GM12873 (cell line): ENCODE results near the gene APOE.

Source experiments
- CTCF ChIP-seq: IDR thresholded peaks from 2 replicates; pipeline ENCODE4 v1.5.1; 2012; ENCODE audit warnings: low read depth, mild to moderate bottlenecking, moderate library complexity, low read length, control low read depth; ENCODE audit not compliant: insufficient read depth; ENCODE audit errors: missing control alignments

The APOE gene

GRCh38 chr19:44878120-44878865 is 27.3 kb upstream of the APOE start:
- TF ChIP-seq CTCF = no peak

GRCh38 chr19:44879309-44880065 is 26.1 kb upstream of the APOE start:
- TF ChIP-seq CTCF = no peak

GRCh38 chr19:44882063-44882462 is 23.5 kb upstream of the APOE start:
- no peak for TF ChIP-seq CTCF

- no peak for TF ChIP-seq CTCF
Measured at GRCh38 chr19:44883922-44884321, 21.7 kb upstream of the APOE start.

GRCh38 chr19:44884566-44884965 is 21.0 kb upstream of the APOE start:
- no peak for TF ChIP-seq CTCF

- TF ChIP-seq CTCF = no peak
Measured at GRCh38 chr19:44886141-44886540, 19.5 kb upstream of the APOE start.

GRCh38 chr19:44887648-44888047 is 17.9 kb upstream of the APOE start:
- TF ChIP-seq CTCF = no peak
